GM21619 (cell line): ENCODE results near the gene NDUFA13.

Experiments
- ATAC-seq: cut with Tn5 transposase; IDR thresholded peaks from one replicate; pipeline ENCODE4 v1.9.1; 2021; ENCODE audit not compliant: unreplicated experiment

NDUFA13 gene

GRCh38 chr19:19506592-19506991, 9.4 kb upstream of the NDUFA13 start:
- ATAC-seq = no peak

- ATAC-seq = no peak
Measured at GRCh38 chr19:19507354-19507753, 8.7 kb upstream of the NDUFA13 start.

- ATAC-seq = no peak
Measured at GRCh38 chr19:19508217-19508616, 7.8 kb upstream of the NDUFA13 start.

GRCh38 chr19:19510432-19510831, 5.6 kb upstream of the NDUFA13 start:
- no peak for ATAC-seq

- ATAC-seq = no peak
Measured at GRCh38 chr19:19513682-19514081, 2.3 kb upstream of the NDUFA13 start.

- no peak for ATAC-seq
Measured at GRCh38 chr19:19514215-19514657, 1.8 kb upstream of the NDUFA13 start.

GRCh38 chr19:19514881-19515641, 964 bp upstream of the NDUFA13 start, which contains the start of gene TSSK6:
Gene TSSK6 (minus strand): TSS chr19:19515548. CDS start chr19:19515427, 121 bp downstream.
- ATAC-seq = no peak

- no peak for ATAC-seq
Measured at GRCh38 chr19:19517235-19517619, 1.2 kb downstream of the NDUFA13 start.

- no peak for ATAC-seq
Measured at GRCh38 chr19:19520989-19521388, 5.0 kb downstream of the NDUFA13 start.

GRCh38 chr19:19523177-19523576, 7.2 kb downstream of the NDUFA13 start:
- no peak for ATAC-seq

- ATAC-seq = no peak
Measured at GRCh38 chr19:19524053-19524452, 8.0 kb downstream of the NDUFA13 start.

- no peak for ATAC-seq
Measured at GRCh38 chr19:19525611-19526380, 9.8 kb downstream of the NDUFA13 start.

- no peak for ATAC-seq
Measured at GRCh38 chr19:19526581-19527370, 10.8 kb downstream of the NDUFA13 start.

- ATAC-seq = no peak
Measured at GRCh38 chr19:19527371-19527656, 11.3 kb downstream of the NDUFA13 start.

- ATAC-seq = no peak
Measured at GRCh38 chr19:19527674-19528625, 11.9 kb downstream of the NDUFA13 start.

- ATAC-seq = no peak
Measured at GRCh38 chr19:19528721-19529490, 12.9 kb downstream of the NDUFA13 start, which contains the start of gene YJEFN3. Gene YJEFN3 (plus strand): TSS chr19:19528911. CDS start chr19:19528933, 22 bp downstream.

GRCh38 chr19:19529783-19530422, 13.9 kb downstream of the NDUFA13 start:
- no peak for ATAC-seq

GRCh38 chr19:19530423-19530804, 14.4 kb downstream of the NDUFA13 start:
- ATAC-seq = no peak

GRCh38 chr19:19530889-19531288, 14.9 kb downstream of the NDUFA13 start:
- no peak for ATAC-seq
